Measurements from ENCODE around the gene DGKA. TPM values are rescaled to one million over a fixed set of nuclear protein-coding genes. Genes with fewer than 3 reads are reported as not detected.

The DGKA gene
- total RNA-seq, 1 donor from 2014 or later: 70.1 TPM

DNA sequence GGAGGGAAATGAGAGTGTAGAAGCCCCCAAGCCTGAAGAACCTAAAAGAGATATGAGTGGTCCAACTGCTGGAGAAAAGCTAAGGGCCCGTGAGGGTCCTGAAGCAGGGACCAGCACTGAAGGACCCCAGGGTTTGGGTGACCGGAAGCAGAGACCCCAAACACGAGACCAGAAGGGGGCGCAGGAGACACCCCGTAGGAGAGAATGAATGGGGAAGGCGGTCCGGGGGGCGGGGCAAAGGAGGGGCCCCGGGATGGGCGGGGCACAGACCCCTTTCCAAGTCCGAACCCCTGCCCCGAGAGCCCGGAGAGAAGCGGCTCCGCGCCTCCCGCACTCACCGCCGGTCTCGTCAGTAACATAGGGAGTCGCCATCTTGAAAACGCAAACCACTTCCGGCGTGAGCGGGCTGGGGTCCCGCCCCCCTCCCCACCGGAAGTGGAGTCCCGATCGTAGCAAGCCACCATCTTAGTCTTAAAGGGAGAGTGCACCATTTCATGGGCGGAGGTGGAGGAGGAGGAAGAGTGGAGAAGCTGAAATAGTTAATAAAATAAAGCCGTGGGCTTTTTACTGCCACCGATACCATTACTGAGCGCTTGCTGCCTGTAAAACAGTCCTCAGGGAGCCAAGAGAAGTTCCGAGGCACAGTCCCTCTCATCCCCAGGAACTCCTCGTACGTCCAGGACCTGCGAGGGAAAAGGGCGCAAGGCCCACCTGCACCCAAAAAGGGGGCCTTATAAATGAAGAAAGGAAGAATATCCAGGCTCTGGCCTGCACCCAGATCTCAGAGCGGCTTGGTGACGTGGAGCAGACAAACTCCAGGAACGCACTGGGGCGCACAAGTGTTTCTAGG, 4.0 kb upstream of the DGKA start:
- Mint-ChIP-seq H3K4me1 (ENCODE audit: unreplicated experiment) (peaks cover 48% of the 10 kb centered on the region), H3K4me3 (ENCODE audit: unreplicated experiment) (peak overlapping the region; percentile 99), H3K27me3 (ENCODE audit: unreplicated experiment) (peaks cover 10% of the 10 kb centered on the region), H3K36me3 (ENCODE audit: low read depth, unreplicated experiment) (peaks cover 21% of the 10 kb centered on the region), H3K9me3 (ENCODE audit: unreplicated experiment) (no peaks in the 10 kb centered on the region), H3K27ac (ENCODE audit: unreplicated experiment) (peak overlapping the region; percentile 91)
- DNase-seq (ENCODE audit: low spot score): peak; percentile 85
- TF ChIP-seq CTCF (IDR thresholded peaks at IDR 0.05; ENCODE audit: unreplicated experiment): peak; percentile 77

GRCh38 chr12:55927588-55928502, 3.1 kb upstream of the DGKA start, which contains the start of gene PYM1:
PYM1 (minus strand) TSS chr12:55927894; CDS start chr12:55927761, 133 bp downstream.
- H3K27ac Mint-ChIP-seq (ENCODE audit: unreplicated experiment): peak within 1 kb of the TSS; percentile 91
- peaks cover 17% of the 10 kb centered on the region for H3K36me3 Mint-ChIP-seq (ENCODE audit: low read depth, unreplicated experiment)
- DNase-seq (ENCODE audit: low spot score): peak; percentile 67
- TF ChIP-seq CTCF (IDR thresholded peaks at IDR 0.05; ENCODE audit: unreplicated experiment): no peak
- H3K4me1 Mint-ChIP-seq (ENCODE audit: unreplicated experiment): peaks cover 53% of the 10 kb centered on the region
- H3K9me3 Mint-ChIP-seq (ENCODE audit: unreplicated experiment): no peaks in the 10 kb centered on the region
- peaks cover 15% of the 10 kb centered on the region for H3K27me3 Mint-ChIP-seq (ENCODE audit: unreplicated experiment)
- peak within 1 kb of the TSS; percentile 99 for H3K4me3 Mint-ChIP-seq (ENCODE audit: unreplicated experiment)

GRCh38 chr12:55929306-55929791, 1.6 kb upstream of the DGKA start:
- no peak for TF ChIP-seq CTCF (IDR thresholded peaks at IDR 0.05; ENCODE audit: unreplicated experiment)
- Mint-ChIP-seq H3K27ac (ENCODE audit: unreplicated experiment) (peak overlapping the region; percentile 74), H3K9me3 (ENCODE audit: unreplicated experiment) (no peaks in the 10 kb centered on the region), H3K4me3 (ENCODE audit: unreplicated experiment) (peak overlapping the region; percentile 69), H3K36me3 (ENCODE audit: low read depth, unreplicated experiment) (peaks cover 17% of the 10 kb centered on the region), H3K4me1 (ENCODE audit: unreplicated experiment) (peaks cover 53% of the 10 kb centered on the region), H3K27me3 (ENCODE audit: unreplicated experiment) (peaks cover 15% of the 10 kb centered on the region)
- no peak for DNase-seq (ENCODE audit: low spot score)

DNA sequence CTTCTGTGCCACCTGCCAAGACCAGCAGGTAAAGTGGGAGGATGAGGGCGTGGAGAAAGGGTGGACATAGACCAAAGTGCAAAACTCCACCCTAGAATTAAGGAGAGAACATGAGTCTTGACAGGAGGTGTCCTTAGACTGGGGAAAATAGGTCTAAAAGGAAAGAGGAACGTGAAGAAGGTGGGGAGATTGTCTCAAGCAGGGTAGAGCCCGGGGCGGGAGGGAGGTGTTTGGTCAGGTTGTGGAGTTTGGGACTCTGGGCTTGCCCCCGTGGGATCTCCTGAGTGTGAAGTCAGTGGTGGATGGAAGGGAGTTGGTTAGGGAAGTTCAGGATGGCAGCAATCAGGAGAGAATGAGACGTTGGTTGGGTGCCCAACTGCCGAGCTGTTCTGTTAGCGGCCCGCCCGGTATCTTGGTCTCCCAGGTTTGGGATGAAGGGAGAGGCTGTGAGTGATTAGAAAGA, 386 bp downstream of the DGKA start:
- peaks cover 22% of the 10 kb centered on the region for H3K27me3 Mint-ChIP-seq (ENCODE audit: unreplicated experiment)
- no peaks in the 10 kb centered on the region for H3K9me3 Mint-ChIP-seq (ENCODE audit: unreplicated experiment)
- no peak for TF ChIP-seq CTCF (IDR thresholded peaks at IDR 0.05; ENCODE audit: unreplicated experiment)
- peak overlapping the region; percentile 22 for H3K27ac Mint-ChIP-seq (ENCODE audit: unreplicated experiment)
- H3K36me3 Mint-ChIP-seq (ENCODE audit: low read depth, unreplicated experiment): peaks cover 4% of the 10 kb centered on the region
- H3K4me3 Mint-ChIP-seq (ENCODE audit: unreplicated experiment): peak overlapping the region; percentile 91
- peaks cover 43% of the 10 kb centered on the region for H3K4me1 Mint-ChIP-seq (ENCODE audit: unreplicated experiment)
- DNase-seq (ENCODE audit: low spot score): no peak
